K562 (cell line): ENCODE data around the gene FADS1. TPM values are rescaled to one million over a fixed set of nuclear protein-coding genes. Genes with fewer than 3 reads are reported as not detected.

ENCODE experiments used
- ATAC-seq: fragments of 200-7000 bp; cut with Tn5 transposase; 3 replicates; pipeline ENCODE4 v1.9.1; 2020; ENCODE audit warnings: moderate library complexity
- BruUV-seq: library from RNA; stranded (reverse); fragments of 400-500 nt; replicated peaks from 2 replicates; lab custom pipeline; 2021; lab: Mats Ljungman, UMichigan
- CTCF ChIA-PET: fragments of 300-600 bp; formaldehyde crosslinking; extraction: SDS; loops from one replicate; lab custom pipeline; 2021; ENCODE audit warnings: low intra/inter-chr PET ratio; lab: Yijun Ruan, JAX
- POLR2A ChIA-PET: fragments of 300-600, 350-650 bp; sonication (Branson Sonifier 250); formaldehyde crosslinking; extraction: SDS; loops from one replicate; lab custom pipeline; 2021; ENCODE audit warnings: antibody characterized with exemption, inconsistent platforms; lab: Yijun Ruan, JAX
- DNase-seq, 4 experiments: peaks; one replicate each; pipeline versions ENCODE4 v3.0.0 to v3.0.0-alpha.2; 2011 to 2018; ENCODE audit warnings: low spot score in 3 of 4, mixed read lengths in 3 of 4; ENCODE audit errors: extremely low read depth in 1 of 4
- FAIRE-seq: peaks from 2 replicates; lab custom pipeline; 2011; peaks lifted over from hg19 to GRCh38; lab: Jason Lieb, UNC
- H2AFZ ChIP-seq: 2 replicates; pipeline ENCODE4 v1.6.0; 2011; ENCODE audit warnings: low read depth, low read length, control low read depth, inconsistent platforms
- H3K27ac ChIP-seq: fragments of 200-600 bp; 3 replicates; pipeline ENCODE4 v1.8.0; 2011; ENCODE audit warnings: low read depth, mild to moderate bottlenecking, control low read depth, inconsistent platforms, low read length, moderate library complexity, mixed read lengths; ENCODE audit errors: extremely low read depth
- H3K27me3 ChIP-seq, 2 experiments: fragments of 300-600 bp in 1 of 2; 2 replicates in 1 of 2; 3 replicates in 1 of 2; pipeline versions ENCODE4 v1.6.0 to v1.8.0; 2011; ENCODE audit warnings: inconsistent platforms in 2 of 2, low read length in 2 of 2, mild to moderate bottlenecking in 1 of 2, mixed read lengths in 1 of 2, moderate library complexity in 1 of 2; ENCODE audit not compliant: control insufficient read depth in 2 of 2, insufficient read depth in 2 of 2
- H3K36me3 ChIP-seq: fragments of 300-600 bp; 3 replicates; pipeline ENCODE4 v1.8.0; 2011; ENCODE audit warnings: mild to moderate bottlenecking, low read length, inconsistent platforms; ENCODE audit not compliant: control insufficient read depth, insufficient read depth
- H3K4me1 ChIP-seq, 2 experiments: fragments of 200-600 bp in 1 of 2; replicated peaks in 1 of 2; 2 replicates in 1 of 2; 3 replicates in 1 of 2; pipeline versions ENCODE4 v1.5.1 to v1.8.0; 2011; ENCODE audit warnings: inconsistent platforms in 2 of 2, low read length in 2 of 2, mild to moderate bottlenecking in 1 of 2, mixed read lengths in 1 of 2, moderate library complexity in 1 of 2; ENCODE audit not compliant: control insufficient read depth in 2 of 2, insufficient read depth in 2 of 2
- H3K4me2 ChIP-seq: 2 replicates; pipeline ENCODE4 v1.6.1; 2011; ENCODE audit warnings: low read length, control low read depth, inconsistent platforms, mixed read lengths; ENCODE audit not compliant: insufficient read depth
- H3K4me3 ChIP-seq: fragments of 200-600 bp; sonication (generic), shearing (Covaris generic); 2 replicates; pipeline ENCODE4 v1.5.1; 2016; ENCODE audit warnings: control low read depth, inconsistent platforms
- H3K79me2 ChIP-seq: fragments of 200-600 bp; 3 replicates; pipeline ENCODE4 v1.8.0; 2011; ENCODE audit warnings: low read length, inconsistent platforms; ENCODE audit not compliant: control insufficient read depth, insufficient read depth
- H3K9ac ChIP-seq, 2 experiments: 2 replicates each; pipeline versions ENCODE4 v1.6.0 to v1.6.1; 2011; ENCODE audit warnings: low read depth in 2 of 2, low read length in 2 of 2, control low read depth in 1 of 2, inconsistent platforms in 1 of 2, mild to moderate bottlenecking in 1 of 2, mixed read lengths in 1 of 2; ENCODE audit not compliant: insufficient read depth in 1 of 2
- H3K9me1 ChIP-seq: one replicate; pipeline ENCODE4 v1.6.0; 2011; ENCODE audit warnings: inconsistent platforms, mild to moderate bottlenecking, low read length, moderate library complexity; ENCODE audit not compliant: control insufficient read depth, insufficient read depth
- H3K9me3 ChIP-seq: replicated peaks from 2 replicates; pipeline ENCODE4 v1.5.1; 2011; ENCODE audit warnings: low read depth, low read length, inconsistent platforms; ENCODE audit not compliant: control insufficient read depth, insufficient read depth
- H4K20me1 ChIP-seq: replicated peaks from 2 replicates; pipeline ENCODE4 v1.6.1; 2011; ENCODE audit warnings: low read length, inconsistent platforms, mixed read lengths; ENCODE audit not compliant: control insufficient read depth, insufficient read depth
- CTCF ChIP-seq, 3 experiments: IDR thresholded peaks in 2 of 3; conservative IDR thresholded peaks in 1 of 3; 2 replicates each; pipeline ENCODE4 v1.5.1; 2011 to 2012; ENCODE audit warnings: low read length in 3 of 3, mild to moderate bottlenecking in 3 of 3, control low read depth in 2 of 3, improper control_type of control experiment in 1 of 3, inconsistent platforms in 1 of 3, low read depth in 1 of 3, mixed read lengths in 1 of 3, moderate library complexity in 1 of 3; ENCODE audit not compliant: insufficient read depth in 2 of 3
- EP400 ChIP-seq: fragments of 450-650 bp; IDR thresholded peaks from 2 replicates; pipeline ENCODE4 v1.6.1; 2017; ENCODE audit warnings: antibody characterized with exemption, mild to moderate bottlenecking, moderate library complexity
- FOXA3 ChIP-seq, 2 experiments: fragments of 450-650 bp in 1 of 2; sonication (generic) in 1 of 2; formaldehyde crosslinking; IDR thresholded peaks in 1 of 2; conservative IDR thresholded peaks in 1 of 2; 2 replicates each; pipeline versions ENCODE4 v1.4.0 to v1.8.0; 2020 to 2022; ENCODE audit warnings: mild to moderate bottlenecking in 2 of 2, missing genetic modification reagents in 1 of 2
- FOXM1 ChIP-seq, 2 experiments: fragments of 450-650 bp in 1 of 2; sonication (generic) in 1 of 2; formaldehyde crosslinking in 1 of 2; IDR thresholded peaks; 2 replicates each; pipeline versions ENCODE4 v1.6.1 to v1.9.0; 2017 to 2022; ENCODE audit warnings: low read depth in 2 of 2, mild to moderate bottlenecking in 2 of 2, missing genetic modification reagents in 1 of 2, moderate library complexity in 1 of 2
- ILF3 ChIP-seq: fragments of 450-650 bp; IDR thresholded peaks from 2 replicates; pipeline ENCODE4 v1.6.1; 2018; ENCODE audit warnings: antibody characterized with exemption, mild to moderate bottlenecking, moderate library complexity, borderline replicate concordance
- NCOA6 ChIP-seq: fragments of 450-650 bp; IDR thresholded peaks from 2 replicates; pipeline ENCODE4 v1.6.1; 2017; ENCODE audit warnings: mild to moderate bottlenecking
- NONO ChIP-seq, 2 experiments: fragments of 200-400 bp in 1 of 2; fragments of 450-650 bp in 1 of 2; formaldehyde crosslinking in 1 of 2; IDR thresholded peaks; 2 replicates each; pipeline ENCODE4 v1.6.1; 2017; ENCODE audit warnings: low read depth in 2 of 2, mild to moderate bottlenecking in 2 of 2, moderate library complexity in 2 of 2, low read length in 1 of 2
- NR4A1 ChIP-seq, 2 experiments: fragments of 250-450 bp in 1 of 2; fragments of 450-650 bp in 1 of 2; sonication (Bioruptor Pico) in 1 of 2; IDR thresholded peaks; 2 replicates each; pipeline versions ENCODE4 v1.4.0 to v1.6.1; 2016 to 2020; ENCODE audit warnings: mild to moderate bottlenecking in 2 of 2, missing compliant biosample characterization in 1 of 2, missing genetic modification characterization in 1 of 2, moderate library complexity in 1 of 2
- PHB ChIP-seq: fragments of 250-450 bp; sonication (Bioruptor Pico); IDR thresholded peaks from 2 replicates; pipeline ENCODE4 v1.5.0; 2021
- RBM34 ChIP-seq: fragments of 200-400 bp; formaldehyde crosslinking; IDR thresholded peaks from 2 replicates; pipeline ENCODE4 v1.6.1; 2018; ENCODE audit warnings: low read length, borderline replicate concordance; ENCODE audit not compliant: insufficient read depth
- SMARCA5 ChIP-seq: fragments of 450-650 bp; IDR thresholded peaks from 2 replicates; pipeline ENCODE4 v1.6.1; 2016
- SRF ChIP-seq, 2 experiments: fragments of 250-450, 450-650 bp in 1 of 2; sonication (Bioruptor Pico) in 1 of 2; sonication (generic) in 1 of 2; formaldehyde crosslinking; IDR thresholded peaks; 2 replicates each; pipeline versions ENCODE4 v1.5.0 to v1.5.1; 2020 to 2022; ENCODE audit warnings: mild to moderate bottlenecking in 1 of 2, missing genetic modification reagents in 1 of 2
- ZBTB7A ChIP-seq: IDR thresholded peaks from 2 replicates; pipeline ENCODE4 v1.6.1; 2011; ENCODE audit warnings: low read depth, mild to moderate bottlenecking, low read length, moderate library complexity, borderline replicate concordance; ENCODE audit not compliant: control insufficient read depth
- ZFP30 ChIP-seq: fragments of 250-450 bp; sonication (Bioruptor Pico); IDR thresholded peaks from 2 replicates; pipeline ENCODE4 v1.8.0; 2022; ENCODE audit warnings: moderate library complexity, mild to moderate bottlenecking, inconsistent platforms, borderline replicate concordance
- ZNF347 ChIP-seq: fragments of 450-650 bp; formaldehyde crosslinking; IDR thresholded peaks from 2 replicates; pipeline ENCODE4 v1.4.0; 2020; ENCODE audit warnings: low read depth, mild to moderate bottlenecking, moderate library complexity
- WGBS: fragments of 100-300 bp; shearing (Covaris generic); methylation state at CpG from one replicate; pipeline ENCODE4 v1.1.6; 2016; ENCODE audit warnings: low coverage, mixed read lengths; ENCODE audit not compliant: insufficient coverage; ENCODE audit errors: missing lambda C conversion rate; 5-methylcytosine and 5-hydroxymethylcytosine counted together
- in situ Hi-C: fragments of 300-500 bp; cut with MboI; formaldehyde crosslinking; loops from 4 replicates; pipeline ENCODE4 v1.15.0; 2018; ENCODE audit warnings: inconsistent platforms, mixed read lengths
- intact Hi-C: fragments of 100-400 bp; cut with micrococcal nuclease; formaldehyde crosslinking; loops from 2 replicates; pipeline ENCODE4 v1.14.2; 2022
- polyA plus RNA-seq, 8 experiments: library from polyadenylated mRNA; depleted of rRNA in 4 of 8; stranded (reverse) in 5 of 8; unstranded in 3 of 8; fragments of >200 nt; fragmentation: Nextera tagmentation in 2 of 8; fragmentation: Illumina TruSeq in 1 of 8; extraction: Ambion mirVana in 2 of 8; extraction: Trizol in 1 of 8; gene quantifications; 2 replicates each; pipeline versions ENCODE4 v1.2.1 to v1.2.3, GENCODE V29; 2011 to 2014; ENCODE audit warnings: inconsistent platforms in 1 of 8, missing spikeins in 1 of 8
- total RNA-seq, 7 experiments: library from RNA; depleted of rRNA in 6 of 7; stranded (reverse); fragments of >200 nt in 6 of 7; fragmentation: Illumina TruSeq in 2 of 7; extraction: Trizol in 2 of 7; gene quantifications; 2 replicates each; pipeline versions ENCODE4 v1.2.1 to v1.2.3, GENCODE V29; 2011 to 2021; ENCODE audit warnings: low replicate concordance in 1 of 7
- TF ChIP-seq, protein P1 (sequence below): sonication (generic); formaldehyde crosslinking; IDR thresholded peaks from 2 replicates; pipeline ENCODE4 v1.4.0; 2020; ENCODE audit warnings: mild to moderate bottlenecking, missing genetic modification reagents

Gene FADS1
- total and polyA plus RNA-seq, 9 of the 15 experiments (the other 6 are each of a cell fraction or from before 2014, with no cell fraction given), result 110 to 864 (median 364) TPM

- no peak overlapping the region for H3K4me3 ChIP-seq
- TF ChIP-seq FOXA3 (CRISPR knock-in tag; conservative IDR thresholded peaks at IDR 0.05 in 1 of 2, IDR thresholded peaks at IDR 0.05 in 1 of 2) (no peak), NONO (IDR thresholded peaks at IDR 0.05; ENCODE audit: low read depth in 2 of 2, low read length in 1 of 2) (no peak), ILF3 (no peak), CTCF (IDR thresholded peaks at IDR 0.05 in 2 of 3, conservative IDR thresholded peaks at IDR 0.05 in 1 of 3; ENCODE audit: insufficient read depth in 2 of 3, low read depth in 1 of 3, low read length in 3 of 3) (peak in 1 of 3 experiments; percentile 22; a peak in 1 of 6 replicates), PHB (CRISPR knock-in tag) (no peak), SMARCA5 (no peak), ZBTB7A (peak; percentile 15; the same call in 1 of the 2 replicates), EP400 (no peak), RBM34 (no peak), ZNF347 (CRISPR knock-in tag) (no peak), SRF (CRISPR knock-in tag; IDR thresholded peaks at IDR 0.05) (no peak), FOXM1 (IDR thresholded peaks at IDR 0.05; ENCODE audit: low read depth) (no peak), FOXM1 (CRISPR knock-in tag; IDR thresholded peaks at IDR 0.05; ENCODE audit: low read depth) (0 out of 2 replicates have a peak, but pooled peaks have one; percentile 77), NR4A1 (CRISPR knock-in tag; IDR thresholded peaks at IDR 0.05) (0 out of 2 replicates have a peak, but pooled peaks have one; percentile 20), NR4A1 (tag; IDR thresholded peaks at IDR 0.05) (no peak), ZFP30 (CRISPR knock-in tag) (no peak), NCOA6 (no peak)
- TF ChIP-seq, protein P1, sequence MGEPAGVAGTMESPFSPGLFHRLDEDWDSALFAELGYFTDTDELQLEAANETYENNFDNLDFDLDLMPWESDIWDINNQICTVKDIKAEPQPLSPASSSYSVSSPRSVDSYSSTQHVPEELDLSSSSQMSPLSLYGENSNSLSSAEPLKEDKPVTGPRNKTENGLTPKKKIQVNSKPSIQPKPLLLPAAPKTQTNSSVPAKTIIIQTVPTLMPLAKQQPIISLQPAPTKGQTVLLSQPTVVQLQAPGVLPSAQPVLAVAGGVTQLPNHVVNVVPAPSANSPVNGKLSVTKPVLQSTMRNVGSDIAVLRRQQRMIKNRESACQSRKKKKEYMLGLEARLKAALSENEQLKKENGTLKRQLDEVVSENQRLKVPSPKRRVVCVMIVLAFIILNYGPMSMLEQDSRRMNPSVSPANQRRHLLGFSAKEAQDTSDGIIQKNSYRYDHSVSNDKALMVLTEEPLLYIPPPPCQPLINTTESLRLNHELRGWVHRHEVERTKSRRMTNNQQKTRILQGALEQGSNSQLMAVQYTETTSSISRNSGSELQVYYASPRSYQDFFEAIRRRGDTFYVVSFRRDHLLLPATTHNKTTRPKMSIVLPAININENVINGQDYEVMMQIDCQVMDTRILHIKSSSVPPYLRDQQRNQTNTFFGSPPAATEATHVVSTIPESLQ, result no peak
Measured at GRCh38 chr11:61833926-61834277, 17.1 kb upstream of the FADS1 start.

More at GRCh38 chr11:61833926-61834277, 17.1 kb upstream of the FADS1 start:
- Histone ChIP-seq H3K4me1 (peaks cover 51 to 63% of the 10 kb centered on the region in 2 experiments), H3K27me3 (no peaks in the 10 kb centered on the region), H3K27ac (peak overlapping the region; percentile 100), H3K4me2 (peak overlapping the region; percentile 73), H2AFZ (peak overlapping the region; percentile 61; the same call in 1 of the 2 replicates), H3K36me3 (no peaks in the 10 kb centered on the region), H3K79me2 (peaks cover 36% of the 10 kb centered on the region; the same call in 2 of the 3 replicates), H4K20me1 (no peaks in the 10 kb centered on the region), H3K9ac (peak overlapping the region; percentile 86 to 93), H3K9me3 (no peaks in the 10 kb centered on the region), H3K9me1 (peaks cover 15% of the 10 kb centered on the region)
- ChIA-PET POLR2A (interaction anchor here (0.6 to 2.3 kb wide), 9 partner anchors 9 to 47 kb away, joined by 3 to 8 read pairs (median 4); no protein-coding TSS in a partner anchor), CTCF (no interaction called here)
- DNase-seq (peak in 2 of 4 experiments; percentile 14 to 40), FAIRE-seq (peak; percentile 23), ATAC-seq (peak; percentile 8; the same call in 2 of the 3 replicates)
- intact Hi-C loops, result loop anchor here (1.0 to 2.0 kb wide), 2 partner anchors 17 to 37 kb away; partner anchors contain the start of gene FADS1
- 78% methylated on average over 12 of the region's 12 CpGs for WGBS
- in situ Hi-C loops, result no loop called here
- BruUV-seq, result no TSS peak
